ENCODE results near the gene LRRN2. TPM values are rescaled to one million over a fixed set of nuclear protein-coding genes. Genes with fewer than 3 reads are reported as not detected.

Gene LRRN2
- total and polyA plus RNA-seq, 2 donors (not counting 3 experiments of a cell fraction or from before 2014, with no cell fraction given): not detected

DNA sequence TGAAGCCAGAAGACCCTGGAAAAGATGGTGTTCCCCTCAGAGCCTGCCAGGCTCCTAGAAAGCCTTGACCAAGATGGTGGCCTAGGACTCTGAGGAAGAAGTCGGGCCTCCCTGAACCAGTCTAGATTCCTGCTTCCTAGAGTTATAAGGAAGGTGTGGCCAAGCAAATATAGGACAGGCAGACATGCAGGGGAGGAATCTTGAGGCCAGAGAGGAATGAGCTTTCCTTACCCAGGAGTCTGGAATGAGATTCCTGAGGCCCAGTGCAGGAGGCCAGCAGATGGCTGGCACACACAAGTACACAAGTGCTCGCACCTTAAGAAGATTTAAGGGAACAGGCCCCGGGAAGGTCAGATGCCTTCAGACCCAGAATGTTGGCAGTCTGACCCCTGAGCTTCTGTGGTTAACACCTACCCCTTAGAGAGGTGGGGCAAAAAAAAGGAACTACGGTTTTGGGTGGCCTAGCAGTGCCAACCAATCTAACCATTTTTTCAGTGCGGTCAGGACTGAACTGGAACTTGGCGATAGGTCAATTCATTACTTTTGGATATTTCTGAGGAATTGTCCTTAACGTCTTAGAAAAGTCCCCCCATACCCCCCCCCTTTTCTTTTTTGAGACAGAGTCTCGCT is 96.0 kb downstream of the LRRN2 start:
- H3K4me2 ChIP-seq (ENCODE audit: insufficient read depth, low read length): no peak overlapping the region
- POLR2A ChIA-PET: no interaction called here
- FAIRE-seq: no peak

More for the DNA sequence above, 96.0 kb downstream of the LRRN2 start:
- H3K79me2 ChIP-seq (ENCODE audit: control insufficient read depth, insufficient read depth, low read length): no peaks in the 10 kb centered on the region
- no peaks in the 10 kb centered on the region for H3K27me3 ChIP-seq (ENCODE audit: control insufficient read depth in 2 of 2, insufficient read depth in 2 of 2, low read length in 2 of 2)
- H2AFZ ChIP-seq (ENCODE audit: low read depth, low read length): no peak overlapping the region
- H3K9me1 ChIP-seq (replicated peaks; ENCODE audit: control insufficient read depth, extremely low read depth, insufficient read depth, low read length): no peaks in the 10 kb centered on the region
- no peak overlapping the region for H3K27ac ChIP-seq (ENCODE audit: insufficient read depth, low read depth, low read length)
- no peak overlapping the region for H3K4me3 ChIP-seq (replicated peaks in 1 of 3; ENCODE audit: insufficient read depth in 1 of 3, low read depth in 1 of 3, low read length in 3 of 3)
- CTCF ChIA-PET: interaction anchor here (2.1 kb wide), 1 partner anchor 217 kb away, joined by 5 read pairs; no protein-coding TSS in a partner anchor
- H3K9me3 ChIP-seq (replicated peaks; ENCODE audit: control insufficient read depth, insufficient read depth, low read length): no peaks in the 10 kb centered on the region
- no peaks in the 10 kb centered on the region for H4K20me1 ChIP-seq (replicated peaks; ENCODE audit: control insufficient read depth, extremely low read depth, insufficient read depth, low read length)
- dilution Hi-C loops (cut with MboI; ENCODE audit: extremely low pct_ligation_motif_present, low sequenced_read_pairs) (no loop called here), intact Hi-C loops (cut with micrococcal nuclease) (no loop called here)
- no peaks in the 10 kb centered on the region for H3K36me3 ChIP-seq (ENCODE audit: control insufficient read depth in 2 of 2, extremely low read depth in 1 of 2, insufficient read depth in 2 of 2, low read length in 2 of 2)
- H3K4me1 ChIP-seq (ENCODE audit: control insufficient read depth, extremely low read depth, insufficient read depth, low read length): peaks cover 11% of the 10 kb centered on the region
- TF ChIP-seq, protein P1, sequence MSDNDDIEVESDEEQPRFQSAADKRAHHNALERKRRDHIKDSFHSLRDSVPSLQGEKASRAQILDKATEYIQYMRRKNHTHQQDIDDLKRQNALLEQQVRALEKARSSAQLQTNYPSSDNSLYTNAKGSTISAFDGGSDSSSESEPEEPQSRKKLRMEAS (IDR thresholded peaks at IDR 0.05; ENCODE audit: insufficient read depth, insufficient read length): no peak
- TF ChIP-seq GATA2 (IDR thresholded peaks at IDR 0.05; ENCODE audit: insufficient read depth, insufficient read length, low read depth, low read length) (no peak), JUN (IDR thresholded peaks at IDR 0.05; ENCODE audit: borderline replicate concordance, insufficient read depth, insufficient read length, low read depth) (no peak), EZH2 (IDR thresholded peaks at IDR 0.05; ENCODE audit: borderline replicate concordance, low read depth, low read length, severe bottlenecking) (no peak), MYC (IDR thresholded peaks at IDR 0.05; ENCODE audit: low read depth, low read length) (no peak), FOS (IDR thresholded peaks at IDR 0.05; ENCODE audit: borderline replicate concordance, insufficient read depth, low read length) (no peak), POLR2A (IDR thresholded peaks at IDR 0.05; ENCODE audit: low read depth, low read length) (no peak), POLR2AphosphoS5 (IDR thresholded peaks at IDR 0.05; ENCODE audit: insufficient read depth, low read depth, low read length) (no peak)
- TF ChIP-seq, protein P2, sequence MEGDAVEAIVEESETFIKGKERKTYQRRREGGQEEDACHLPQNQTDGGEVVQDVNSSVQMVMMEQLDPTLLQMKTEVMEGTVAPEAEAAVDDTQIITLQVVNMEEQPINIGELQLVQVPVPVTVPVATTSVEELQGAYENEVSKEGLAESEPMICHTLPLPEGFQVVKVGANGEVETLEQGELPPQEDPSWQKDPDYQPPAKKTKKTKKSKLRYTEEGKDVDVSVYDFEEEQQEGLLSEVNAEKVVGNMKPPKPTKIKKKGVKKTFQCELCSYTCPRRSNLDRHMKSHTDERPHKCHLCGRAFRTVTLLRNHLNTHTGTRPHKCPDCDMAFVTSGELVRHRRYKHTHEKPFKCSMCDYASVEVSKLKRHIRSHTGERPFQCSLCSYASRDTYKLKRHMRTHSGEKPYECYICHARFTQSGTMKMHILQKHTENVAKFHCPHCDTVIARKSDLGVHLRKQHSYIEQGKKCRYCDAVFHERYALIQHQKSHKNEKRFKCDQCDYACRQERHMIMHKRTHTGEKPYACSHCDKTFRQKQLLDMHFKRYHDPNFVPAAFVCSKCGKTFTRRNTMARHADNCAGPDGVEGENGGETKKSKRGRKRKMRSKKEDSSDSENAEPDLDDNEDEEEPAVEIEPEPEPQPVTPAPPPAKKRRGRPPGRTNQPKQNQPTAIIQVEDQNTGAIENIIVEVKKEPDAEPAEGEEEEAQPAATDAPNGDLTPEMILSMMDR (IDR thresholded peaks at IDR 0.05; ENCODE audit: extremely low read depth in 1 of 2, insufficient read depth in 1 of 2, low read depth in 1 of 2, low read length in 2 of 2): no peak
- no peak for DNase-seq (ENCODE audit: low read depth, low spot score)
- no peak overlapping the region for H3K9ac ChIP-seq (replicated peaks; ENCODE audit: extremely low read depth, insufficient read depth, low read length)
- no TSS peak for BruUV-seq (replicated peaks)
